ENCODE data around the gene LIM2.

DNA sequence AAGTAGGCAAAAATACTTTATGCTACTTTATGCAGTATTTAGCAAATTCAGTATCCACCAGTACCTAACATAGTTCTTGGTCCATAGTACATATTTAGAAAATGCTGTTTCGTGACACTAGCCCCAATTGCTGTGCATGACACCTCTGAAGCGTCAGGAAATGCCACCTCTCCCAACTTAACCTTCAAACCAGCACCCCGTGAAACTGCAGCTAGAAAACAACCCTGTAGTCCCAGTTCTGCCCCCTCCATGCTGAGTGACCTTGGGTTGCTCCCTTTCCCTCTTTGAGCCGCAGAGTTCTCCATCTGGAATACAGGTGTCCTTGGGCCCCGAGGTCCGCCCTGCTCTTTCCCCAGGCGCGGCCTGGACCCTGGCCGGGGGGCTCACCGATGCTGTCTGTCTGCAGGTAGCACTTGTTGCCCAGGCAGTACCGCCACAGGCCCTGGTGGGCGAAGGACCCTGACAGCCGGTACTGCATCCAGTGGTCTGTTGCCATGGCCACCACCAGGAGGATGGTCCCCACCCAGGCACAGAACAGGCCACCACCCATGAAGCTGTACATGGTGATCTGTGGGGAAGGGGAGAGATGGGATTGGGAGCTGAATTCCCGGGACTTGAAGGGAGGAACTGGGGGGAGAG is 773 bp downstream of the LIM2 start:
- TF ChIP-seq, protein P1, sequence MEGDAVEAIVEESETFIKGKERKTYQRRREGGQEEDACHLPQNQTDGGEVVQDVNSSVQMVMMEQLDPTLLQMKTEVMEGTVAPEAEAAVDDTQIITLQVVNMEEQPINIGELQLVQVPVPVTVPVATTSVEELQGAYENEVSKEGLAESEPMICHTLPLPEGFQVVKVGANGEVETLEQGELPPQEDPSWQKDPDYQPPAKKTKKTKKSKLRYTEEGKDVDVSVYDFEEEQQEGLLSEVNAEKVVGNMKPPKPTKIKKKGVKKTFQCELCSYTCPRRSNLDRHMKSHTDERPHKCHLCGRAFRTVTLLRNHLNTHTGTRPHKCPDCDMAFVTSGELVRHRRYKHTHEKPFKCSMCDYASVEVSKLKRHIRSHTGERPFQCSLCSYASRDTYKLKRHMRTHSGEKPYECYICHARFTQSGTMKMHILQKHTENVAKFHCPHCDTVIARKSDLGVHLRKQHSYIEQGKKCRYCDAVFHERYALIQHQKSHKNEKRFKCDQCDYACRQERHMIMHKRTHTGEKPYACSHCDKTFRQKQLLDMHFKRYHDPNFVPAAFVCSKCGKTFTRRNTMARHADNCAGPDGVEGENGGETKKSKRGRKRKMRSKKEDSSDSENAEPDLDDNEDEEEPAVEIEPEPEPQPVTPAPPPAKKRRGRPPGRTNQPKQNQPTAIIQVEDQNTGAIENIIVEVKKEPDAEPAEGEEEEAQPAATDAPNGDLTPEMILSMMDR (IDR thresholded peaks at IDR 0.05): no peak
- no peak for TF ChIP-seq POLR2A (IDR thresholded peaks at IDR 0.05)
